Immature natural killer cell (primary cell): ENCODE data around the gene TBC1D2B. TPM values are rescaled to one million over a fixed set of nuclear protein-coding genes. Genes with fewer than 3 reads are reported as not detected.

Experiments
- DNase-seq, 3 donors: peaks; one replicate each; pipeline ENCODE4 v3.0.0; 2022; ENCODE audit warnings: mixed read lengths in 1 of 3
- H3K27ac Mint-ChIP-seq, 6 donors: one replicate each; pipeline ENCODE4 v1.8.0; 2020; ENCODE audit warnings: mixed read lengths in 6 of 6, mild to moderate bottlenecking in 5 of 6, inconsistent platforms in 4 of 6, moderate library complexity in 3 of 6
- H3K27me3 Mint-ChIP-seq, 3 donors: one replicate each; pipeline ENCODE4 v1.8.0; 2020 to 2021; ENCODE audit warnings: low read depth in 3 of 3, mild to moderate bottlenecking in 3 of 3, mixed read lengths in 3 of 3, moderate library complexity in 3 of 3, inconsistent platforms in 1 of 3
- H3K36me3 Mint-ChIP-seq, 3 donors: one replicate each; pipeline ENCODE4 v1.8.0; 2020; ENCODE audit warnings: mixed read lengths in 3 of 3, inconsistent platforms in 2 of 3, mild to moderate bottlenecking in 2 of 3
- H3K4me1 Mint-ChIP-seq, 2 donors: one replicate each; pipeline ENCODE4 v1.8.0; 2020; ENCODE audit warnings: inconsistent platforms in 2 of 2, mild to moderate bottlenecking in 2 of 2, mixed read lengths in 2 of 2, moderate library complexity in 1 of 2
- H3K4me3 Mint-ChIP-seq, 5 donors: one replicate each; pipeline ENCODE4 v1.8.0; 2020; ENCODE audit warnings: mild to moderate bottlenecking in 5 of 5, mixed read lengths in 5 of 5, inconsistent platforms in 3 of 5, moderate library complexity in 3 of 5
- H3K9me3 Mint-ChIP-seq, 6 donors: one replicate each; pipeline ENCODE4 v1.8.0; 2020; ENCODE audit warnings: mild to moderate bottlenecking in 6 of 6, mixed read lengths in 6 of 6, inconsistent platforms in 4 of 6, moderate library complexity in 3 of 6
- polyA plus RNA-seq, 3 donors: library from polyadenylated mRNA; unstranded; fragments of 300-500 nt; fragmentation: Illumina TruSeq; gene quantifications; one replicate each; pipeline ENCODE4 v1.2.3, GENCODE V29; 2021

TBC1D2B gene
- polyA plus RNA-seq = 10 to 100 TPM in 1 of 3 donors, 1 to 10 TPM in 2; 3.5 to 10.2 (median 7.8) TPM

DNA sequence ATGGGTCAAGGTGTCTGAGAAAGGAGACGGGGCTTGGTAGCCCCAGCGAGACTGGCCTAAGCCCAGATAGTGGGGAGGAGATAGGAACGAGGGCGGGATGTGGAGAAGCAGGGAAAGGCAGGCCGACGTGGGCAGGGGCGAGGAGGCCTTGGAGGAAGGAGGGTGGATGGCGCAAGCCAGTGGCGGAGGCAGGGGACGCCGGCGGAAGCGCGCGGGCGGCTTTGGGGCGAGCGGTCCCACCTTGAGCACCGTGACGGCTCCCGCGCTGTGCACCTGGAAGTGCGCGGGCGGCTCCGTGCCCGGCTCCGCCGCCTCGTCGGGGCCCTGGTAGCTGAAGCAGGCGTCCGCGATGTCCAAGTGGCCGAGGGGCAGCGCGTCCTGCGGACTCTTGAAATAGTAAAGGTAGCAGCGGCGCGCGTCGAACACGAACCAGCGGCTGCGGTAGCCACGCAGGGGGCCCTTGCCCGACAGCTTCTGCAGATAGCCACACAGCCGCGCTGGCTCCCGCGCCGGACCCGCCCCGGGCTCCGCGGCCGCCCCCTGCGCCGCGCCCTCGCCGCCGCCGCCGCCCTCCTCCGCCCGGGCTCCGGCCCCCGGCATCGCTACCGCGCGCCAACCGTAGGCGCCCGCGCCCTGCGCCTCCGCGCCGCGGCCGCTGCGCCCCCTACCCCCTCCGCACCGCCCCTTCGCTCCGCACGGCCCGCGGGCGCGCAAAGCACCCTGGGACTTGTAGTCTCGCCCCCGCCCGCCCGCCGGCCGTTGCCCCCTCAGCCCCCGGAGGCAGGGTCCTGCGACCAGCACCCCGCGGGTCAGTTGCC is at the start of gene TBC1D2B:
Gene TBC1D2B, minus strand, starts transcription at position 659 of the 818 bp plus-strand sequence. Its CDS starts 59 bp downstream, at position 600.
- peak within 1 kb of the TSS; percentile 85 to 96 (median 89) for H3K27ac Mint-ChIP-seq
- peak; percentile 61 to 70 (median 66) for DNase-seq
- peak within 1 kb of the TSS; percentile 89 to 99 (median 95) for H3K4me3 Mint-ChIP-seq
- peaks cover 0 to 4% (median 2%) of the 10 kb centered on the region in 3 donors for H3K27me3 Mint-ChIP-seq
- H3K36me3 Mint-ChIP-seq = no peaks in the 10 kb centered on the region
- peaks cover 32 to 51% of the 10 kb centered on the region in 2 donors for H3K4me1 Mint-ChIP-seq
- no peaks in the 10 kb centered on the region for H3K9me3 Mint-ChIP-seq

- no peaks in the 10 kb centered on the region for H3K4me1 Mint-ChIP-seq
- no peak for DNase-seq
- no peaks in the 10 kb centered on the region for H3K36me3 Mint-ChIP-seq
- H3K27ac Mint-ChIP-seq = no peak overlapping the region
- no peaks in the 10 kb centered on the region for H3K9me3 Mint-ChIP-seq
- H3K4me3 Mint-ChIP-seq = no peak overlapping the region
- H3K27me3 Mint-ChIP-seq = peaks cover 0 to 2% (median 0%) of the 10 kb centered on the region in 3 donors
Measured at GRCh38 chr15:78125267-78125666, 47.8 kb upstream of the TBC1D2B start.

DNA sequence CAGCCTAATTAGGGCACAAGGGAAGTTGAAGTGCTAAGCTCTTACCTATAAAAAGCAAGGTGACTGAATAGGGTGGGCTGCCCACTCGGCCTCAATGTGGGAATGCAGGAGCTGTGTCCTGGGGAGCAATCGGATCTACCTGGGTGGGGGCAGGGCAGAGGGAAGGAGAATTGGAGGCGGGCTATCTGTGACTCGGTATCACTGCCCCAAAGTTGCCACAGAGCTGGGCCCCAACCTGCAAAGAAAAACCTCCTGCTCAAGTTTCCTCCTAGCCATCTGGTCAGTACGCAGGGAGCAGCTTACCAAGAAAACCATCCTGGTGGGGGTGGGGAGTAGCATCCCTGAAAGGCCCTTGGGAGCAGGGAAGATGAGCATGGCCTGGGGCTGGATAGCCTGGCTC is 43.0 kb upstream of the TBC1D2B start:
- Mint-ChIP-seq H3K36me3 (no peaks in the 10 kb centered on the region), H3K27ac (no peak overlapping the region), H3K4me1 (no peaks in the 10 kb centered on the region), H3K27me3 (peaks cover 0 to 9% (median 2%) of the 10 kb centered on the region in 3 donors), H3K4me3 (no peak overlapping the region), H3K9me3 (no peaks in the 10 kb centered on the region)
- DNase-seq = no peak

GRCh38 chr15:78112551-78112950 is 35.0 kb upstream of the TBC1D2B start:
- Mint-ChIP-seq H3K9me3 (no peaks in the 10 kb centered on the region), H3K36me3 (no peaks in the 10 kb centered on the region), H3K4me3 (no peak overlapping the region), H3K27me3 (peaks cover 0 to 7% (median 1%) of the 10 kb centered on the region in 3 donors), H3K27ac (no peak overlapping the region), H3K4me1 (peaks cover 2 to 6% of the 10 kb centered on the region in 2 donors)
- no peak for DNase-seq

DNA sequence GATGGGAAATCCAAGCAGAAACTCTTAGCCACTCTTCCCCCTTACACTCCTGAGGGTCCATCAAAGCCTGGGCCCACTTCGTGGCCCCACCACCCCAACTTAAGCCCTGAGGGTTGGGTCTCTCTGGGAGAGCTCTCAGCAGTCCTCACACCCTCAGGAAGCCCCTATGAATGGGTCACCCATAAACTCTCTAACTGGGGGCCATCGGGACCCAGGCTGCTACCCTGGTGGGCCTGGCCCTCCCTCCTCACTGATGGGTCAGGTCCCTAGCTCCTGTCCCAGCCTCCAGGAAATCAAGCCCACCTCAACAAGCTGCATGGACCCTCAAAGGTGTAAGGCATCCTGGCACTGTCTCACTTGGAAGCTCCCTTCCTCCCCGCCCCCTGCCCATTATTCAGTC is 34.3 kb upstream of the TBC1D2B start:
- peaks cover 0 to 7% (median 1%) of the 10 kb centered on the region in 3 donors for H3K27me3 Mint-ChIP-seq
- no peaks in the 10 kb centered on the region for H3K9me3 Mint-ChIP-seq
- no peak overlapping the region for H3K27ac Mint-ChIP-seq
- peaks cover 4 to 11% of the 10 kb centered on the region in 2 donors for H3K4me1 Mint-ChIP-seq
- no peak for DNase-seq
- H3K36me3 Mint-ChIP-seq = no peaks in the 10 kb centered on the region
- H3K4me3 Mint-ChIP-seq = no peak overlapping the region

- DNase-seq = no peak
- Mint-ChIP-seq H3K27ac (peak overlapping the region in 1 of 6 donors; percentile 28), H3K9me3 (no peaks in the 10 kb centered on the region), H3K27me3 (peaks cover under 1 to 8% (median 3%) of the 10 kb centered on the region in 3 donors), H3K4me3 (no peak overlapping the region), H3K36me3 (no peaks in the 10 kb centered on the region), H3K4me1 (peaks cover 12 to 18% of the 10 kb centered on the region in 2 donors)
Measured at GRCh38 chr15:78110916-78111475, 33.5 kb upstream of the TBC1D2B start.

DNA sequence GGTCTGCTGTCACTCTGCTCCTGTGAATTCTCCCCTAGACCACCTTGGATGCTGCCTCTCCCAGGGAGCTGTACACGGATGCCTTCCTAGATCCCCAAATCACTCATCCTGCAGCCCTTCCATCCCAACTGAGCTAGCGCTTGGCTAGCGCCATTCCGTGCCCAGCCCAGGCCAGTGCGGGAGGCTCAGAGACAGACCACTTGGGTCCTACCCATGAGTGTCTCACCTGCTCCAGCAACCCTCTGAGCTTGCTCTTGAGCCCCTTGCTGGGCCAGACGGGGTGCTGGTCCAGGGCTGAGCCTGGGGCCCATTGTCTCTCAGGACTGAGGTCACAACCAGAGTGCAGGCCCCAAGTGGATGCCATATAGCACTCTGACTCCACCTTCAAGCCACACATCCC is 32.6 kb upstream of the TBC1D2B start:
- Mint-ChIP-seq H3K9me3 (no peaks in the 10 kb centered on the region), H3K4me3 (no peak overlapping the region), H3K36me3 (no peaks in the 10 kb centered on the region), H3K27ac (peak overlapping the region in 1 of 6 donors; percentile 72), H3K27me3 (peaks cover 2 to 5% (median 5%) of the 10 kb centered on the region in 3 donors), H3K4me1 (peaks cover 21 to 27% of the 10 kb centered on the region in 2 donors)
- DNase-seq = no peak

GRCh38 chr15:78109156-78109555 is 31.6 kb upstream of the TBC1D2B start:
- H3K27me3 Mint-ChIP-seq = peaks cover 5 to 6% (median 5%) of the 10 kb centered on the region in 3 donors
- no peaks in the 10 kb centered on the region for H3K9me3 Mint-ChIP-seq
- DNase-seq = no peak
- peaks cover 31 to 37% of the 10 kb centered on the region in 2 donors for H3K4me1 Mint-ChIP-seq
- H3K36me3 Mint-ChIP-seq = no peaks in the 10 kb centered on the region
- no peak overlapping the region for H3K4me3 Mint-ChIP-seq
- H3K27ac Mint-ChIP-seq = no peak overlapping the region

DNA sequence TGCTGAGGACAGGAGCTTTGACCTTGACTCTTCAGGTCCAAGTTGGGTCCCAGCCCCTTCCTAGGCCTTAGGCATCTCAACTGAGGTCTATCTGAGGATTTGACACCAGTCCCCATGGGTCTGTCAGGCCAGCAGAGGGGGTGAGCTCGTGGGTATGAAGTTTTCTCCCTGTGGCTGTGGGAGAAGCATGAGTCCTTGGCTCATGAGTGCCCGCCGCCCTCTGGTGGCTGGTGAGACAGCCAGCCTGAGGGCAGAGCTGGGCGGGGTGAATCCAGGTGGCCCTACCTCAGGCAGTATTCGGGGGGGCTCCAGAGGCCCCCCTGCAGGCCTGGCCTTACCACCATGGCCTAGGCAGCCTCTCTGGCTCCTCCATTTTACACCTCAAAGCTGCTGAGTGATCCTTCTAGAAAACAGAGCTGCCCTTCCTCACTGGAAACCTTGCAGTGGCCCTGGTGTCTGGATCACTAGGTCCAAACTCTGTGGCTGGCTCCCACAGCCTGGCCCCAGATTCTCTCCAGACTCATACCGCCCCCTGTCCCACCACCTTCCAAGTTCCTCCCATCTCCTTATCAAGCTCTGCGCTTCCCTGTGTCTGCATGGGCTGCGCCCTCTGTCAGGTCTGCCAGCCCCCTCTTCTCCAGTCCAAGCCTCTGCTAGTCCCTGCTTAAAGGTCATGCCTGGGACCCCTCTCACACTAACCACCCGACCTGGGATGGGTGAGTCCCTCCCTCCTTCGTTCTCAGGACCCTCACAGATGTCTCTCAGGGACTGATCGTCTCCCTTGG is 31.0 kb upstream of the TBC1D2B start:
- H3K4me3 Mint-ChIP-seq = no peak overlapping the region
- no peaks in the 10 kb centered on the region for H3K36me3 Mint-ChIP-seq
- no peaks in the 10 kb centered on the region for H3K9me3 Mint-ChIP-seq
- peak overlapping the region in 1 of 6 donors; percentile 10 for H3K27ac Mint-ChIP-seq
- H3K4me1 Mint-ChIP-seq = peaks cover 37 to 44% of the 10 kb centered on the region in 2 donors
- H3K27me3 Mint-ChIP-seq = peaks cover 3 to 8% (median 5%) of the 10 kb centered on the region in 3 donors
- peak; percentile 75 to 82 (median 80) for DNase-seq

DNA sequence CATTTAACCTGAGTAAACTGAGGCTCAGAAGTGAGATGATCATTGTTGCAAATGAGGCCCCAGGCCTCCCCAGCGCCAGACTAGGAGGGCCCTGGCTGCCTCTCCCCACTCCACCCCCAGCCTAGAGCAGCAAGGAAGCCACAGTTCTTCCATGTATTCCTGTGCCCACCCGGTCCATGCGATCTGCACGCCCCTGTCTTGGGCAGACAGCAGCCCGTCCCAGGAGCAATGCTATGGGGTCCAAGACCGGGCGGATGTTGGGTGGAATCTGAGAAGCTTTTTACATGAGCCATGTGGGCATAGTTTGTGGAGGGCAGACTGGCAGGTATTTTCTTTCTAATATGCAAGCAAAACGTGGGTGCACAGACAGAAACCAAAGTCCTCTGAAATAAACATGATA is 30.0 kb upstream of the TBC1D2B start:
- H3K27ac Mint-ChIP-seq = no peak overlapping the region
- peaks cover 3 to 8% (median 5%) of the 10 kb centered on the region in 3 donors for H3K27me3 Mint-ChIP-seq

GRCh38 chr15:78105476-78106241 is 28.1 kb upstream of the TBC1D2B start:
- Mint-ChIP-seq H3K27me3 (peaks cover 5 to 8% (median 6%) of the 10 kb centered on the region in 3 donors), H3K9me3 (no peaks in the 10 kb centered on the region), H3K36me3 (no peaks in the 10 kb centered on the region), H3K4me3 (peak overlapping the region; percentile 40 to 79 (median 67)), H3K27ac (peak overlapping the region; percentile 1 to 73 (median 46)), H3K4me1 (peaks cover 50 to 57% of the 10 kb centered on the region in 2 donors)
- peak; percentile 57 to 59 (median 58) for DNase-seq

More for the DNA sequence above, 30.0 kb upstream of the TBC1D2B start:
- H3K9me3 Mint-ChIP-seq = no peaks in the 10 kb centered on the region
- no peak overlapping the region for H3K4me3 Mint-ChIP-seq
- H3K36me3 Mint-ChIP-seq = no peaks in the 10 kb centered on the region
- peaks cover 47 to 54% of the 10 kb centered on the region in 2 donors for H3K4me1 Mint-ChIP-seq
- no peak for DNase-seq

GRCh38 chr15:78104566-78105475 is 27.3 kb upstream of the TBC1D2B start:
- Mint-ChIP-seq H3K4me1 (peaks cover 50 to 57% of the 10 kb centered on the region in 2 donors), H3K4me3 (peak overlapping the region; percentile 50 to 79 (median 67)), H3K9me3 (no peaks in the 10 kb centered on the region)

More at GRCh38 chr15:78104566-78105475, 27.3 kb upstream of the TBC1D2B start:
- Mint-ChIP-seq H3K36me3 (no peaks in the 10 kb centered on the region), H3K27me3 (peaks cover 5 to 10% (median 6%) of the 10 kb centered on the region in 3 donors), H3K27ac (peak overlapping the region in 5 of 6 donors; percentile 6 to 73 (median 54))
- no peak for DNase-seq
